ENCODE data around the gene GIPC3.

DNA sequence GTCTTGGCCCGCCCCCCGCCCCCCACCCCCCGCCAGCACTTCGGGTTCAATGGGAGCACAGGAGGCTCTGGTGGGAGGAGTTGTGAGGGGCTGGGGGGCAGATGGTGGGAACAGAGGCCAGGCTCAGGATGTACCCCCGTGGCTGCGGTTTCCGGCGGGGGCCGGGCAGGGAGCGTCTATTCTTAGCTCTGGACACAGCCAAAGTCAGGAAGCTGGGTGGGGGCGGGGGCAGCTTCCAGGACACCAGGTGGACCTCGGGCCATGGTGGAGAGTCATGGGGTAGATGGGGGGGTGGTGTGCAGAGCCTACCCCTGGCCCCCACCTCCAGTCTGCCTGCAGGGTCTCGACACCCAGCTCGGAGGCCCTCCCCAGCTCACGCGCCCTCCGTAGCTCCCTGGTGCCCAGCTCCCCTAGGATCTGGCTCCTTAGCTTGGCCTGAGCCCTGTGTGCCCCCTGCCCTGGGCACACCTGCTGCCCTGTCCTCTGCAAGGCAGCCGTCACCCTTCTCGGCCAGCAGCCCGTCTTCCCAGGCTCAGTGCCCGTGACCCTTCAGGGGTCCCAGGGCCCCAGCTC lies 23.6 kb downstream of the GIPC3 start:
- no peak for TF ChIP-seq EZH2 (IDR thresholded peaks at IDR 0.05; ENCODE audit: insufficient read depth, poor library complexity, severe bottlenecking)
- no peak for TF ChIP-seq EZH2phosphoT487 (IDR thresholded peaks at IDR 0.05; ENCODE audit: insufficient read depth, low read depth)
